GM12878 (cell line): ENCODE results near the gene SLC12A3. TPM values are rescaled to one million over a fixed set of nuclear protein-coding genes. Genes with fewer than 3 reads are reported as not detected.

Experiments used
- ATAC-seq: fragments of 200-7000 bp; cut with Tn5 transposase; 3 replicates; pipeline ENCODE4 v1.9.1; 2020; ENCODE audit warnings: mild to moderate bottlenecking, moderate library complexity
- BruUV-seq: library from RNA; stranded (reverse); fragments of 400-500 nt; replicated peaks from 2 replicates; lab custom pipeline; 2021; lab: Mats Ljungman, UMichigan
- CTCF ChIA-PET: fragments of 300-600 bp; sonication (Branson Sonifier 250); formaldehyde crosslinking; extraction: SDS; loops from one replicate; lab custom pipeline; 2021; ENCODE audit warnings: inconsistent platforms; lab: Yijun Ruan, JAX
- POLR2A ChIA-PET: fragments of 350-600 bp; formaldehyde crosslinking; extraction: SDS; loops from one replicate; lab custom pipeline; 2021; ENCODE audit warnings: inconsistent platforms; lab: Charles Lee
- RAD21 ChIA-PET: fragments of 300-600 bp; sonication (Branson Sonifier 250); formaldehyde crosslinking; loops from one replicate; lab custom pipeline; 2023; ENCODE audit warnings: antibody characterized with exemption; ENCODE audit not compliant: unreplicated experiment; lab: Charles Lee
- SMC1A ChIA-PET: fragments of 300-600 bp; sonication (Branson Sonifier 250); formaldehyde crosslinking; loops from one replicate; lab custom pipeline; 2023; ENCODE audit not compliant: unreplicated experiment, uncharacterized antibody; lab: Charles Lee
- DNase-seq: peaks from one replicate; pipeline ENCODE4 v3.0.0-alpha.2; 2011; ENCODE audit warnings: low read depth, low spot score
- FAIRE-seq: peaks from 3 replicates; lab custom pipeline; 2011; peaks lifted over from hg19 to GRCh38; lab: Jason Lieb, UNC
- H2AFZ ChIP-seq: 2 replicates; pipeline ENCODE4 v1.6.0; 2011; ENCODE audit warnings: low read depth, low read length, control low read depth; ENCODE audit not compliant: control insufficient read depth
- H3K27ac ChIP-seq: 2 replicates; pipeline ENCODE4 v1.5.1; 2011; ENCODE audit warnings: control low read depth; ENCODE audit not compliant: control insufficient read depth, insufficient read depth
- H3K27me3 ChIP-seq, 2 experiments: replicated peaks in 1 of 2; 2 replicates each; pipeline versions ENCODE4 v1.6.0 to v1.6.1; 2011; ENCODE audit warnings: low read length in 1 of 2; ENCODE audit not compliant: control insufficient read depth in 2 of 2, insufficient read depth in 2 of 2
- H3K36me3 ChIP-seq, 2 experiments: 2 replicates each; pipeline ENCODE4 v1.5.1; 2011; ENCODE audit warnings: low read length in 1 of 2; ENCODE audit not compliant: control insufficient read depth in 2 of 2, insufficient read depth in 2 of 2
- H3K4me1 ChIP-seq: 2 replicates; pipeline ENCODE4 v1.6.1; 2011; ENCODE audit warnings: mild to moderate bottlenecking, low read length, moderate library complexity, mixed read lengths; ENCODE audit not compliant: control insufficient read depth, insufficient read depth
- H3K4me2 ChIP-seq: 2 replicates; pipeline ENCODE4 v1.6.0; 2011; ENCODE audit warnings: control low read depth; ENCODE audit not compliant: control insufficient read depth, insufficient read depth
- H3K4me3 ChIP-seq: fragments of 200-600 bp; sonication (generic); 2 replicates; pipeline ENCODE4 v1.5.1; 2016
- H3K79me2 ChIP-seq: 2 replicates; pipeline ENCODE4 v1.6.0; 2011; ENCODE audit warnings: low read length; ENCODE audit not compliant: control insufficient read depth, insufficient read depth
- H3K9ac ChIP-seq: 2 replicates; pipeline ENCODE4 v1.8.0; 2011; ENCODE audit warnings: low read length, control low read depth, mixed read lengths; ENCODE audit not compliant: control insufficient read depth, insufficient read depth
- H3K9me3 ChIP-seq: replicated peaks from 3 replicates; pipeline ENCODE4 v1.5.1; 2011; ENCODE audit warnings: mild to moderate bottlenecking, low read length; ENCODE audit not compliant: control insufficient read depth, insufficient read depth
- H4K20me1 ChIP-seq: 2 replicates; pipeline ENCODE4 v1.6.0; 2011; ENCODE audit not compliant: control insufficient read depth, insufficient read depth
- ASH2L ChIP-seq: fragments of 300-600, 200-600 bp; sonication (generic); IDR thresholded peaks from 2 replicates; pipeline ENCODE4 v1.6.1; 2017; ENCODE audit warnings: low read depth, mild to moderate bottlenecking, borderline replicate concordance
- CHD1 ChIP-seq: IDR thresholded peaks from 2 replicates; pipeline ENCODE4 v1.6.1; 2012; ENCODE audit warnings: low read depth, low read length, improper control_type of control experiment
- CREM ChIP-seq: IDR thresholded peaks from 2 replicates; pipeline ENCODE4 v1.6.1; 2014; ENCODE audit warnings: antibody characterized with exemption, low read depth
- E2F4 ChIP-seq: IDR thresholded peaks from 2 replicates; pipeline ENCODE4 v1.6.1; 2012; ENCODE audit warnings: low read depth, low read length, improper control_type of control experiment
- EP300 ChIP-seq, 2 experiments: fragments of 150-350 bp in 1 of 2; IDR thresholded peaks; 2 replicates each; pipeline ENCODE4 v1.6.1; 2011 to 2012; ENCODE audit warnings: low read depth in 2 of 2, low read length in 2 of 2, borderline replicate concordance in 1 of 2, improper control_type of control experiment in 1 of 2, inconsistent platforms in 1 of 2; ENCODE audit not compliant: control insufficient read depth in 1 of 2
- FOS ChIP-seq: IDR thresholded peaks from 3 replicates; pipeline ENCODE4 v1.6.1; 2011; ENCODE audit warnings: borderline replicate concordance; ENCODE audit not compliant: insufficient read length; ENCODE audit errors: extremely low read depth
- HDAC6 ChIP-seq: fragments of 200-600 bp; sonication (generic); IDR thresholded peaks from one replicate; pipeline ENCODE4 v1.8.0; 2017; ENCODE audit warnings: antibody characterized with exemption; ENCODE audit not compliant: unreplicated experiment
- KDM1A ChIP-seq: fragments of 200-600 bp; sonication (generic); IDR thresholded peaks from 2 replicates; pipeline ENCODE4 v1.6.1; 2016; ENCODE audit warnings: borderline replicate concordance
- PBX3 ChIP-seq: IDR thresholded peaks from 2 replicates; pipeline ENCODE4 v1.6.1; 2011; ENCODE audit warnings: mild to moderate bottlenecking, low read depth, low read length, moderate library complexity; ENCODE audit not compliant: insufficient replicate concordance
- PKNOX1 ChIP-seq: fragments of 450-650 bp; IDR thresholded peaks from 2 replicates; pipeline ENCODE4 v1.6.1; 2016; ENCODE audit warnings: mild to moderate bottlenecking
- POLR2A ChIP-seq: IDR thresholded peaks from 2 replicates; pipeline ENCODE4 v1.6.1; 2011; ENCODE audit warnings: low read depth, mild to moderate bottlenecking, low read length
- POLR2AphosphoS2 ChIP-seq: IDR thresholded peaks from 2 replicates; pipeline ENCODE4 v1.6.1; 2011; ENCODE audit warnings: low read depth, mild to moderate bottlenecking, low read length, improper control_type of control experiment, moderate library complexity
- SRF ChIP-seq, 2 experiments: IDR thresholded peaks; 2 replicates each; pipeline ENCODE4 v1.6.1; 2011; ENCODE audit warnings: low read depth in 2 of 2, low read length in 2 of 2, mild to moderate bottlenecking in 1 of 2, moderate library complexity in 1 of 2
- STAT3 ChIP-seq: IDR thresholded peaks from 2 replicates; pipeline ENCODE4 v1.6.1; 2011; ENCODE audit warnings: low read depth, low read length, improper control_type of control experiment
- WRNIP1 ChIP-seq: IDR thresholded peaks from 2 replicates; pipeline ENCODE4 v1.6.1; 2011; ENCODE audit warnings: low read depth, low read length, improper control_type of control experiment, borderline replicate concordance
- ZNF274 ChIP-seq: IDR thresholded peaks from one replicate; pipeline ENCODE4 v1.8.0; 2011; ENCODE audit not compliant: insufficient read length, insufficient read depth
- WGBS: methylation state at CpG from one replicate; pipeline ENCODE4 v1.1.6; 2016; ENCODE audit warnings: low lambda C conversion rate; ENCODE audit not compliant: insufficient replicate concordance, insufficient coverage; ENCODE audit errors: missing lambda C conversion rate; 5-methylcytosine and 5-hydroxymethylcytosine counted together
- in situ Hi-C: fragments of 300-500 bp; cut with MboI; formaldehyde crosslinking; loops from 9 replicates; pipeline ENCODE4 v1.14.3; 2018; ENCODE audit warnings: mixed read lengths
- intact Hi-C: fragments of 100-400 bp; cut with micrococcal nuclease; formaldehyde crosslinking; loops from one replicate; pipeline ENCODE4 v1.14.2; 2022; ENCODE audit not compliant: unreplicated experiment
- polyA plus RNA-seq, 11 experiments: library from polyadenylated mRNA; depleted of rRNA in 4 of 11; unstranded in 6 of 11; stranded (reverse) in 5 of 11; fragments of >200 nt; fragmentation: Nextera tagmentation in 4 of 11; fragmentation: Illumina TruSeq in 1 of 11; extraction: Ambion mirVana in 4 of 11; extraction: Trizol in 1 of 11; gene quantifications; 1 replicate in 1 of 11; 2 replicates in 10 of 11; pipeline versions ENCODE4 v1.2.1 to v1.2.3, GENCODE V29; 2011 to 2016; ENCODE audit warnings: inconsistent platforms in 2 of 11, missing spikeins in 2 of 11, low read depth in 1 of 11
- total RNA-seq, 4 experiments: library from RNA; depleted of rRNA in 3 of 4; stranded (reverse); fragments of >200 nt in 3 of 4; fragmentation: Illumina TruSeq in 1 of 4; extraction: Trizol in 1 of 4; gene quantifications; 2 replicates each; pipeline versions ENCODE4 v1.2.1 to v1.2.3, GENCODE V29; 2013 to 2021

SLC12A3 gene
- total and polyA plus RNA-seq, 10 of the 15 experiments (the other 5 are each of a cell fraction or from before 2014, with no cell fraction given) = 0.05 to 6.3 (median 3.1) TPM

GRCh38 chr16:56931271-56931891 is 66.4 kb downstream of the SLC12A3 start (continued):
- TF ChIP-seq STAT3 = no peak
- no peak for TF ChIP-seq ASH2L

GRCh38 chr16:56931892-56932720 is 67.1 kb downstream of the SLC12A3 start, which contains the start of gene HERPUD1:
HERPUD1 (plus strand) TSS chr16:56932142; CDS start chr16:56932245, 103 bp downstream.
- Histone ChIP-seq H3K4me3 (peak within 1 kb of the TSS; percentile 92), H3K4me1 (peaks cover 20% of the 10 kb centered on the region), H3K36me3 (peaks cover 0 to 4% of the 10 kb centered on the region in 2 experiments), H2AFZ (peak within 1 kb of the TSS; percentile 65), H4K20me1 (no peaks in the 10 kb centered on the region), H3K27me3 (no peaks in the 10 kb centered on the region), H3K9me3 (no peaks in the 10 kb centered on the region), H3K9ac (peak within 1 kb of the TSS; percentile 82), H3K79me2 (peaks cover 46% of the 10 kb centered on the region), H3K4me2 (peak within 1 kb of the TSS; percentile 81), H3K27ac (peak within 1 kb of the TSS; percentile 88)
- RAD21 ChIA-PET = interaction anchor here (0.6 to 2.9 kb wide), 13 partner anchors 9 to 203 kb away, joined by 3 to 34 read pairs (median 8); partner anchors contain the start of gene NUP93
- in situ Hi-C loops (no loop called here), intact Hi-C loops (loop anchor here (1.0 to 2.0 kb wide), 5 partner anchors 15 to 72 kb away; no protein-coding TSS in a partner anchor)
- WGBS = 1% methylated on average over 75 of the region's 83 CpGs
- SMC1A ChIA-PET = interaction anchor here (0.7 to 3.8 kb wide), 11 partner anchors 9 to 78 kb away, joined by 3 to 52 read pairs (median 8); no protein-coding TSS in a partner anchor
- BruUV-seq = no TSS peak
- DNase-seq = peak; percentile 89
- CTCF ChIA-PET = interaction anchor here (0.6 to 2.7 kb wide), 7 partner anchors 9 to 459 kb away, joined by 3 to 14 read pairs (median 5); no protein-coding TSS in a partner anchor
- peak; percentile 84 for ATAC-seq
- POLR2A ChIA-PET = interaction anchor here (1.0 to 21.1 kb wide), 10 partner anchors 7 to 71 kb away, joined by 3 to 306 read pairs (median 8); no protein-coding TSS in a partner anchor
- FAIRE-seq = peak; percentile 94
- TF ChIP-seq PBX3 = peak; percentile 89
- TF ChIP-seq EP300 (IDR thresholded peaks at IDR 0.05; ENCODE audit: borderline replicate concordance in 1 of 2, control insufficient read depth in 1 of 2, low read depth in 2 of 2, low read length in 2 of 2) = no peak
- peak; percentile 79 to 93; a peak in 2 of 4 replicates for TF ChIP-seq SRF (IDR thresholded peaks at IDR 0.05; ENCODE audit: low read depth in 2 of 2, low read length in 2 of 2)
- TF ChIP-seq KDM1A = no peak
- TF ChIP-seq WRNIP1 = 0 out of 2 replicates have a peak, but pooled peaks have one; percentile 9
- TF ChIP-seq POLR2A = peak; percentile 99
- TF ChIP-seq PKNOX1 = peak; percentile 97
- peak; percentile 85 for TF ChIP-seq CREM
- peak; percentile 16; the same call in 1 of the 2 replicates for TF ChIP-seq E2F4
- peak; percentile 87 for TF ChIP-seq CHD1
- no peak for TF ChIP-seq ZNF274
- peak; percentile 25 for TF ChIP-seq FOS
- peak; percentile 80 for TF ChIP-seq HDAC6
- peak; percentile 99 for TF ChIP-seq POLR2AphosphoS2
